ENCODE measurements around the gene ADAMTS16. TPM values are rescaled to one million over a fixed set of nuclear protein-coding genes. Genes with fewer than 3 reads are reported as not detected.
"Not testable (repeated sequence)": the region's sequence is repeated elsewhere in the genome, so short reads cannot be mapped to it uniquely, and the experiment has no call there.

ADAMTS16 gene
- total RNA-seq, 4 donors from 2014 or later, result 0.19 TPM; not detected in 3

GRCh38 chr5:5134107-5134506, 6.0 kb upstream of the ADAMTS16 start:
- intact Hi-C loops (cut with DNase I), result no loop called here
- TF ChIP-seq CTCF (IDR thresholded peaks at IDR 0.05), result no peak
- no peak for TF ChIP-seq POLR2A (IDR thresholded peaks at IDR 0.05)

GRCh38 chr5:5135957-5136676, 4.0 kb upstream of the ADAMTS16 start:
- Histone ChIP-seq H3K36me3 (no peaks in the 10 kb centered on the region), H3K27ac (no peak overlapping the region), H3K9me3 (no peaks in the 10 kb centered on the region), H3K4me3 (no peak overlapping the region), H3K4me1 (peaks cover 9 to 18% (median 10%) of the 10 kb centered on the region in 3 donors), H3K27me3 (peaks cover 0 to 36% (median 9%) of the 10 kb centered on the region in 4 donors)
- intact Hi-C loops (cut with DNase I), result no loop called here
- no peak for DNase-seq
- TF ChIP-seq CTCF (IDR thresholded peaks at IDR 0.05) (no peak), POLR2A (IDR thresholded peaks at IDR 0.05) (no peak)
- WGBS, 2 donors, result 36 to 48% methylated on average over 8 of the region's 8 CpGs

More at GRCh38 chr5:5134107-5134506, 6.0 kb upstream of the ADAMTS16 start:
- H3K4me1 ChIP-seq, result no peaks in the 10 kb centered on the region
- no peak overlapping the region for H3K4me3 ChIP-seq
- H3K9me3 ChIP-seq, result no peaks in the 10 kb centered on the region
- WGBS, 2 donors, result 94 to 95% methylated on average over 6 to 9 of the region's 9 CpGs
- H3K27ac ChIP-seq, result no peak overlapping the region
- peaks cover 0 to 16% (median 0%) of the 10 kb centered on the region in 4 donors for H3K27me3 ChIP-seq
- DNase-seq, result no peak
- no peaks in the 10 kb centered on the region for H3K36me3 ChIP-seq

DNA sequence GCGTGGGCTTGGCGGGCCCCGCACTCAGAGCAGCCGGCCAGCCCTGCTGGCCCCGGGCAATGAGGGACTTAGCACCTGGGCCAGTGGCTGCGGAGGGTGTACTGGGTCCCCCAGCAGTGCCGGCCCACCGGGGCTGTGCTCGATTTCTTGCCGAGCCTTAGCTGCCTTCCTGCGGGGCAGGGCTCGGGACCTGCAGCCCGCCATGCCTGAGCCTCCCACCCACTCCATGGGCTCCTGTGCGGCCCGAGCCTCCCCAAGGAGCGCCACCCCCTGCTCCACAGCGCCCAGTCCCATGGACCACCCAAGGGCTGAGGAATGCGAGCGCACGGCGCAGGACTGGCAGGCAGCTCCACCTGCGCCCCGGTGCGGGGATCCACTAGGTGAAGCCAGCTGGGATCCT, 2.3 kb upstream of the ADAMTS16 start:
- peaks cover 9 to 22% (median 10%) of the 10 kb centered on the region in 3 donors for H3K4me1 ChIP-seq
- DNase-seq; H3K9me3 ChIP-seq; H3K36me3 ChIP-seq; H3K27ac ChIP-seq; H3K4me3 ChIP-seq; intact Hi-C loops (cut with DNase I): not testable (repeated sequence)
- WGBS, 2 donors, result 95% methylated on average over 4 of the region's 24 CpGs; no CpG with 5 or more reads in 1 of the 2 donors
- peaks cover 0 to 49% (median 10%) of the 10 kb centered on the region in 4 donors for H3K27me3 ChIP-seq

DNA sequence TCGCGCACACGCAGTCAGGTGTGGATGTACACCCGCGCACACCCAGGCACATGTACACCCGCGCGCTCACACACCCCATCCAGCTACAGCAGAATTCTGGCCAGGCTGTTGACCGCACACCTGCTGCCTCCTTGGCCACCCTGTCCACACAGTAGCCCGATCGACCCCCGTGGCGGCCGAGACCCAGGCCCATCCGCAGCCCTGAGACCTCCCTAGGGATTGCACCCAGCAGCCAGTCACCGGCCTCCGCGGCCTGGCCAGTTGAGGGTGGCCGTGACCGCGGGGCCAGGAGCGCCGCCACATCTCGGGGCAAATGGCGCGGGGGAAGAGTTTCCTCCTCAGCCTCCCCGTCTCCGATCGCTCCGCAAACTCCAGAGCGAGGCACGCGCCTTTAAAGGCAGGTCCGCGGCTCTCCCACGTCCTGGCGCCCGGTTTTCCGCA, 774 bp upstream of the ADAMTS16 start:
- intact Hi-C loops (cut with DNase I), result no loop called here
- 69 to 93% methylated on average over 5 to 8 of the region's 39 CpGs for WGBS, 2 donors
- H3K4me1 ChIP-seq, result peaks cover 9 to 22% (median 10%) of the 10 kb centered on the region in 3 donors
- no peak for TF ChIP-seq POLR2A (IDR thresholded peaks at IDR 0.05)
- peak overlapping the region in 3 of 4 donors; percentile 14 to 51 (median 36) for H3K4me3 ChIP-seq
- no peaks in the 10 kb centered on the region for H3K36me3 ChIP-seq
- DNase-seq, result no peak
- H3K27ac ChIP-seq, result no peak overlapping the region
- H3K9me3 ChIP-seq, result no peaks in the 10 kb centered on the region
- H3K27me3 ChIP-seq, result peaks cover 0 to 49% (median 10%) of the 10 kb centered on the region in 4 donors

DNA sequence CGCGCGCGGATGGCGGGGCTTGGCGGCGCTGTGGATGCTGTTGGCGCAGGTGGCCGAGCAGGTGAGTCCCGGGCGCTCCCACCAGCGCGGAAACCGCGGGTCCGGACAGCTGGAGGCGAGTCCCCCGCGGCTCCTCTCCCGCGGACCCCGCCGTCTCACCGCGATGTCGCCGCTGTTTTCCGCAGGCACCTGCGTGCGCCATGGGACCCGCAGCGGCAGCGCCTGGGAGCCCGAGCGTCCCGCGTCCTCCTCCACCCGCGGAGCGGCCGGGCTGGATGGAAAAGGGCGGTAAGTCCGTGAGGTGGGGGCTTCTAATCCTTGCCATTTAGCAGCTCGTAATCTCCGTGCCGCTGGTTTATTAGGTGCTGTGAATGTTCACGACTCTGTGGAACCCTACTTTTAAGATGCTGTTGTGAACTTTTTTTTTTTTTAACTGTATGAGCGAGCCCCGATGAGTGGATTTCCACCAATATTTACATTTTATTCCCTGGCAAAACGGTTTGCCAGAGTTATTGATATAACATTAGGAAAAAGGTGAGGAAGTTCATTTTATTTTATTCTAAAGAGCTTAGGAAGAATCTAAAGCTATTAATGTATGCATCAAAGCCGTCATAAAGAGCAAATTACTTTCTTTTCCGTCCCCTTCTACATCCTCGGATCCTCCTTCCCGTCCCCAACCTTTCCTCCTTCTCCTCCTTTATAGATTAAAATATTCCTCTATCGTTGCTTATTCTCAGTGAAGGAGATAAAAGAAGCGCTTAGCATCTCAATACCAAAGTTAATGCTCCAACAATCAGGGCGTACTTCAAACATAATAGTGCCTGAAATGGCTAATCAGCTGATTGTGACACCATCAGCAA, 579 bp downstream of the ADAMTS16 start:
- 3 to 5% methylated on average over 20 to 26 of the region's 57 CpGs for WGBS, 2 donors
- DNase-seq, result no peak
- intact Hi-C loops (cut with DNase I), result loop anchor here (5.0 kb wide), 2 partner anchors 257 to 277 kb away; no protein-coding TSS in a partner anchor
- H3K36me3 ChIP-seq, result no peaks in the 10 kb centered on the region
- no peak overlapping the region for H3K27ac ChIP-seq
- no peak for TF ChIP-seq POLR2A (IDR thresholded peaks at IDR 0.05)
- no peak for TF ChIP-seq CTCF (IDR thresholded peaks at IDR 0.05)
- H3K9me3 ChIP-seq, result no peaks in the 10 kb centered on the region
- H3K4me1 ChIP-seq, result peaks cover 9 to 22% (median 10%) of the 10 kb centered on the region in 3 donors
- H3K27me3 ChIP-seq, result peaks cover 0 to 49% (median 10%) of the 10 kb centered on the region in 4 donors
- peak overlapping the region in 3 of 4 donors; percentile 14 to 51 (median 36) for H3K4me3 ChIP-seq

DNA sequence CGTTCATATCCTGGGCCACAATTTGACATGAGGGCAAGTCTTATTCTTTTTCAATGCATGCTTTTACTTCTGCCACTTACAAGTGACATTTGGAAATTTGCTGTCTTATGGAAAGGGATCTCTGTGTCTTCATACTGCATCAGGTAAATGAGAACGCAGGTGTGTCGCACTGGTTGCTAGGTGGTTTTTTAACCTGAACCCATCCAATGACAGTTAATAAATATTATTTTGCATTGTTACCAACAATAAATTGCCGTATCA, 1.1 kb downstream of the ADAMTS16 start:
- Histone ChIP-seq H3K4me1 (peaks cover 9 to 22% (median 10%) of the 10 kb centered on the region in 3 donors), H3K27me3 (peaks cover 0 to 49% (median 10%) of the 10 kb centered on the region in 4 donors), H3K4me3 (no peak overlapping the region), H3K36me3 (no peaks in the 10 kb centered on the region), H3K9me3 (no peaks in the 10 kb centered on the region), H3K27ac (no peak overlapping the region)
- TF ChIP-seq CTCF (IDR thresholded peaks at IDR 0.05), result no peak
- TF ChIP-seq POLR2A (IDR thresholded peaks at IDR 0.05), result no peak
- DNase-seq, result no peak
- 19 to 24% methylated on average over 4 of the region's 4 CpGs for WGBS, 2 donors
- intact Hi-C loops (cut with DNase I), result loop anchor here (5.0 kb wide), 2 partner anchors 256 to 276 kb away; no protein-coding TSS in a partner anchor

Measured in esophagus squamous epithelium (tissue), 5 donors.